ENCODE results near the gene ATP2A3.
"Not testable (repeated sequence)": the region's sequence is repeated elsewhere in the genome, so short reads cannot be mapped to it uniquely, and the experiment has no call there.

Gene ATP2A3

GRCh38 chr17:3952186-3952585, 12.1 kb downstream of the ATP2A3 start:
- ChIA-PET CTCF (no interaction called here), POLR2A (no interaction called here)
- DNase-seq (ENCODE audit: extremely low spot score), result no peak
- TF ChIP-seq FOXA1 (IDR thresholded peaks at IDR 0.05) (no peak), BHLHE40 (IDR thresholded peaks at IDR 0.05; ENCODE audit: borderline replicate concordance) (no peak), HDGF (IDR thresholded peaks at IDR 0.05; ENCODE audit: borderline replicate concordance) (no peak), L3MBTL2 (conservative IDR thresholded peaks at IDR 0.05) (no peak)

- no peak for TF ChIP-seq TARDBP (IDR thresholded peaks at IDR 0.05)
- TF ChIP-seq ARNT (IDR thresholded peaks at IDR 0.05), result no peak
- TF ChIP-seq CTBP1 (IDR thresholded peaks at IDR 0.05; ENCODE audit: borderline replicate concordance), result no peak
- no peak for TF ChIP-seq L3MBTL2 (conservative IDR thresholded peaks at IDR 0.05)
- no peak for TF ChIP-seq SUZ12 (IDR thresholded peaks at IDR 0.05)
- TF ChIP-seq SP1 (IDR thresholded peaks at IDR 0.05), result no peak
- TF ChIP-seq ZNF384 (IDR thresholded peaks at IDR 0.05), result no peak
- ChIA-PET CTCF (no interaction called here), POLR2A (no interaction called here)
- DNase-seq (ENCODE audit: extremely low spot score), result no peak
Observed at GRCh38 chr17:3951420-3951819, 12.8 kb downstream of the ATP2A3 start.

- ChIA-PET POLR2A (no interaction called here), CTCF (no interaction called here)
- DNase-seq (ENCODE audit: extremely low spot score), result no peak
- TF ChIP-seq ARNT (IDR thresholded peaks at IDR 0.05), result no peak
- TF ChIP-seq LEF1 (IDR thresholded peaks at IDR 0.05; ENCODE audit: borderline replicate concordance), result no peak
- no peak for TF ChIP-seq PKNOX1 (IDR thresholded peaks at IDR 0.05)
- TF ChIP-seq FOXK2 (IDR thresholded peaks at IDR 0.05), result no peak
Observed at GRCh38 chr17:3951003-3951402, 13.2 kb downstream of the ATP2A3 start.

- ChIA-PET POLR2A (no interaction called here), CTCF (no interaction called here)
- DNase-seq (ENCODE audit: extremely low spot score), result no peak
- TF ChIP-seq PKNOX1 (IDR thresholded peaks at IDR 0.05) (no peak), NFRKB (IDR thresholded peaks at IDR 0.05) (no peak), TARDBP (IDR thresholded peaks at IDR 0.05) (no peak)
Observed at GRCh38 chr17:3950584-3950983, 13.7 kb downstream of the ATP2A3 start.

- DNase-seq (ENCODE audit: extremely low spot score), result no peak
- ChIA-PET CTCF (no interaction called here), POLR2A (no interaction called here)
- TF ChIP-seq FOXM1 (IDR thresholded peaks at IDR 0.05; ENCODE audit: borderline replicate concordance) (no peak), TARDBP (IDR thresholded peaks at IDR 0.05) (no peak), NFRKB (IDR thresholded peaks at IDR 0.05) (no peak), FOXK2 (IDR thresholded peaks at IDR 0.05) (no peak), ZNF384 (IDR thresholded peaks at IDR 0.05) (no peak), FOXA1 (IDR thresholded peaks at IDR 0.05) (no peak), CTBP1 (IDR thresholded peaks at IDR 0.05; ENCODE audit: borderline replicate concordance) (no peak), ARNT (IDR thresholded peaks at IDR 0.05) (no peak), BHLHE40 (IDR thresholded peaks at IDR 0.05; ENCODE audit: borderline replicate concordance) (no peak), ELF4 (IDR thresholded peaks at IDR 0.05) (no peak), SUZ12 (IDR thresholded peaks at IDR 0.05) (no peak), SP1 (IDR thresholded peaks at IDR 0.05) (no peak), L3MBTL2 (conservative IDR thresholded peaks at IDR 0.05) (no peak), LEF1 (IDR thresholded peaks at IDR 0.05; ENCODE audit: borderline replicate concordance) (no peak), PKNOX1 (IDR thresholded peaks at IDR 0.05) (no peak), HDGF (IDR thresholded peaks at IDR 0.05; ENCODE audit: borderline replicate concordance) (no peak)
Observed at GRCh38 chr17:3949418-3949817, 14.8 kb downstream of the ATP2A3 start.

GRCh38 chr17:3948551-3948950, 15.7 kb downstream of the ATP2A3 start:
- POLR2A ChIA-PET, result interaction anchor here (0.6 kb wide), 1 partner anchor 12 kb away, joined by 3 read pairs; no protein-coding TSS in a partner anchor
- CTCF ChIA-PET, result interaction anchor here (0.9 kb wide), 1 partner anchor 56 kb away, joined by 4 read pairs; the partner anchor contains the start of gene CAMKK1
- DNase-seq (ENCODE audit: extremely low spot score), result not testable (repeated sequence)

- no peak for DNase-seq (ENCODE audit: extremely low spot score)
- CTCF ChIA-PET, result no interaction called here
- TF ChIP-seq CTBP1 (IDR thresholded peaks at IDR 0.05; ENCODE audit: borderline replicate concordance), result no peak
- no peak for TF ChIP-seq PKNOX1 (IDR thresholded peaks at IDR 0.05)
- TF ChIP-seq LEF1 (IDR thresholded peaks at IDR 0.05; ENCODE audit: borderline replicate concordance), result no peak
- POLR2A ChIA-PET, result interaction anchor here (0.8 kb wide), 1 partner anchor 102 kb away, joined by 3 read pairs; no protein-coding TSS in a partner anchor
Observed at GRCh38 chr17:3947318-3947810, 16.9 kb downstream of the ATP2A3 start.

Data from HEK293T (cell line).